GM21423 (cell line): ENCODE results near the gene CENPX.

Source experiments
- ATAC-seq: cut with Tn5 transposase; IDR thresholded peaks from one replicate; pipeline ENCODE4 v1.9.1; 2021; ENCODE audit warnings: mild to moderate bottlenecking, moderate library complexity; ENCODE audit not compliant: unreplicated experiment

CENPX gene

GRCh38 chr17:82025401-82026107, 2.9 kb upstream of the CENPX start:
- no peak for ATAC-seq

GRCh38 chr17:82024859-82025258, 2.2 kb upstream of the CENPX start:
- ATAC-seq = no peak

- peak; percentile 4 for ATAC-seq
Observed at GRCh38 chr17:82023447-82024241, 966 bp upstream of the CENPX start.

GRCh38 chr17:82022981-82023446, 336 bp upstream of the CENPX start, which contains the start of gene LRRC45:
TSS of gene LRRC45 (plus strand) at chr17:82023305. CDS start at chr17:82023644, 339 bp downstream.
- peak; percentile 85 for ATAC-seq

GRCh38 chr17:82021900-82022309, 773 bp downstream of the CENPX start:
- no peak for ATAC-seq

- no peak for ATAC-seq
Observed at GRCh38 chr17:82021107-82021899, 1.4 kb downstream of the CENPX start.

- no peak for ATAC-seq
Observed at GRCh38 chr17:82020572-82021106, 2.0 kb downstream of the CENPX start.

GRCh38 chr17:82019690-82020571, 2.7 kb downstream of the CENPX start:
- ATAC-seq = no peak

GRCh38 chr17:82018989-82019689, 3.5 kb downstream of the CENPX start:
- no peak for ATAC-seq

GRCh38 chr17:82018152-82018988, 4.3 kb downstream of the CENPX start:
- ATAC-seq = no peak

GRCh38 chr17:82017612-82018151, 5.0 kb downstream of the CENPX start:
- ATAC-seq = no peak

GRCh38 chr17:82016875-82017459, 5.7 kb downstream of the CENPX start:
- ATAC-seq = no peak

- ATAC-seq = no peak
Observed at GRCh38 chr17:82016061-82016874, 6.4 kb downstream of the CENPX start.

GRCh38 chr17:82015311-82015971, 7.2 kb downstream of the CENPX start:
- ATAC-seq = no peak

GRCh38 chr17:82014971-82015310, 7.7 kb downstream of the CENPX start:
- ATAC-seq = no peak

- ATAC-seq = no peak
Observed at GRCh38 chr17:82014432-82014831, 8.2 kb downstream of the CENPX start.
